Measurements from ENCODE around the gene ADPRH.

- no peak; the same call in 1 of the 2 replicates for TF ChIP-seq CTCF (IDR thresholded peaks at IDR 0.05; ENCODE audit: low read length)
- TF ChIP-seq EZH2 (IDR thresholded peaks at IDR 0.05; ENCODE audit: borderline replicate concordance, low read length) = no peak
Observed at GRCh38 chr3:119580067-119580760, 922 bp downstream of the ADPRH start.

All from OCI-LY1 (cell line).